KMS-11 (cell line): ENCODE data around the gene PBRM1.

Experiments used
- H2AFZ ChIP-seq: fragments of 200-600 bp; sonication (generic); 2 replicates; pipeline ENCODE4 v1.6.1; 2016; ENCODE audit warnings: antibody characterized with exemption, mixed run types, low read depth
- H3K27ac ChIP-seq: fragments of 200-600 bp; sonication (generic); 2 replicates; pipeline ENCODE4 v1.6.1; 2016; ENCODE audit warnings: mild to moderate bottlenecking, mixed run types
- H3K27me3 ChIP-seq: fragments of 200-600 bp; sonication (generic); 2 replicates; pipeline ENCODE4 v1.6.1; 2017; ENCODE audit warnings: mild to moderate bottlenecking, low read depth, mixed run types, moderate library complexity; ENCODE audit not compliant: insufficient read depth
- H3K36me3 ChIP-seq: fragments of 200-600 bp; sonication (generic); 2 replicates; pipeline ENCODE4 v1.6.1; 2017; ENCODE audit warnings: mild to moderate bottlenecking, mixed run types; ENCODE audit not compliant: insufficient read depth
- H3K4me1 ChIP-seq: fragments of 200-600 bp; sonication (generic); 2 replicates; pipeline ENCODE4 v1.6.1; 2016; ENCODE audit warnings: mild to moderate bottlenecking, low read depth, mixed run types; ENCODE audit not compliant: poor library complexity, severe bottlenecking
- H3K4me2 ChIP-seq: fragments of 200-600 bp; sonication (generic); 2 replicates; pipeline ENCODE4 v1.7.0; 2016; ENCODE audit warnings: mild to moderate bottlenecking, mixed run types
- H3K4me3 ChIP-seq: fragments of 200-600 bp; sonication (generic); IDR thresholded peaks from 2 replicates; pipeline ENCODE4 v1.6.1; 2017; ENCODE audit warnings: low read depth, low read length, mixed read lengths; ENCODE audit not compliant: insufficient read depth
- H3K79me2 ChIP-seq: fragments of 200-600 bp; sonication (generic); 2 replicates; pipeline ENCODE4 v1.6.1; 2016; ENCODE audit warnings: low read depth, mixed run types; ENCODE audit not compliant: insufficient read depth
- H3K9ac ChIP-seq: fragments of 200-600 bp; sonication (generic); 2 replicates; pipeline ENCODE4 v1.6.1; 2016; ENCODE audit warnings: mild to moderate bottlenecking, mixed run types
- H4K20me1 ChIP-seq: fragments of 200-600 bp; sonication (generic); 2 replicates; pipeline ENCODE4 v1.6.1; 2016; ENCODE audit warnings: mild to moderate bottlenecking, mixed run types; ENCODE audit not compliant: insufficient read depth
- CTCF ChIP-seq: fragments of 200-600 bp; sonication (generic); conservative IDR thresholded peaks from 2 replicates; pipeline ENCODE4 v1.6.1; 2017; ENCODE audit warnings: low read depth, mild to moderate bottlenecking, antibody characterized with exemption, low read length, moderate library complexity, mixed read lengths

PBRM1 gene

GRCh38 chr3:52530918-52531826, 154.5 kb downstream of the PBRM1 start:
- Histone ChIP-seq H3K79me2 (peaks cover 6% of the 10 kb centered on the region; the same call in 1 of the 2 replicates), H3K27ac (no peak overlapping the region), H3K27me3 (no peaks in the 10 kb centered on the region), H3K4me1 (no peaks in the 10 kb centered on the region), H2AFZ (no peak overlapping the region), H3K36me3 (no peaks in the 10 kb centered on the region), H4K20me1 (no peaks in the 10 kb centered on the region), H3K4me2 (no peak overlapping the region), H3K4me3 (no peak overlapping the region), H3K9ac (no peak overlapping the region)
- no peak for TF ChIP-seq CTCF

GRCh38 chr3:52529376-52530333, 156.1 kb downstream of the PBRM1 start:
- H3K4me2 ChIP-seq: no peak overlapping the region
- no peak overlapping the region for H3K4me3 ChIP-seq
- no peak for TF ChIP-seq CTCF
- H2AFZ ChIP-seq: no peak overlapping the region
- no peaks in the 10 kb centered on the region for H3K27me3 ChIP-seq
- H3K27ac ChIP-seq: no peak overlapping the region
- no peaks in the 10 kb centered on the region for H3K36me3 ChIP-seq
- H3K79me2 ChIP-seq: peaks cover 6% of the 10 kb centered on the region; the same call in 1 of the 2 replicates
- no peaks in the 10 kb centered on the region for H4K20me1 ChIP-seq
- H3K4me1 ChIP-seq: no peaks in the 10 kb centered on the region
- no peak overlapping the region for H3K9ac ChIP-seq

GRCh38 chr3:52528586-52529375, 156.9 kb downstream of the PBRM1 start:
- Histone ChIP-seq H3K4me2 (no peak overlapping the region), H3K36me3 (no peaks in the 10 kb centered on the region), H3K9ac (no peak overlapping the region), H4K20me1 (no peaks in the 10 kb centered on the region), H3K79me2 (peaks cover 6% of the 10 kb centered on the region; the same call in 1 of the 2 replicates), H2AFZ (no peak overlapping the region), H3K4me3 (no peak overlapping the region), H3K27me3 (no peaks in the 10 kb centered on the region), H3K27ac (no peak overlapping the region), H3K4me1 (no peaks in the 10 kb centered on the region)
- no peak for TF ChIP-seq CTCF
